EL (cell line): ENCODE results near the gene TMPRSS7.
"Not testable (repeated sequence)": the region's sequence is repeated elsewhere in the genome, so short reads cannot be mapped to it uniquely, and the experiment has no call there.

Experiments used
- DNase-seq: peaks from one replicate; pipeline ENCODE4 v3.0.0-alpha.2; 2016

Gene TMPRSS7

DNA sequence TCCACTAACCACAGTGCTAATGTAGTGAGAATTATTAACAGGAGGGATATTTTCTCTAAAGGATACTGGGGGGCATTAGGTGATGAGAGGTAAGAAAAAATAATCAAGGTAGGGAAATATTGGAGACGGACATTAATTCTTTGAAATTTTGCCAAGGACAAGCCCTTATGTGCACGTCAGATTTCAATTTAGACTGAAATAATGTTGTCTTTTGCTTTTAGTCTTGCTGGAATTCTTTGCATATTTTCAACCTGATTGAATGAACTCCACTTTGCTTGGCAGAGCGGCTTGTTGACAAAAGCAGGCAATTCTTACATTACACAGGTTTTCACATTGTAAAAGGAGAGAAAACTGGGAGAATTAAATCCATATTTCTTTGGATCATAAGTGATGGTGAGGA, 26.6 kb downstream of the TMPRSS7 start:
- DNase-seq = peak; percentile 74

DNA sequence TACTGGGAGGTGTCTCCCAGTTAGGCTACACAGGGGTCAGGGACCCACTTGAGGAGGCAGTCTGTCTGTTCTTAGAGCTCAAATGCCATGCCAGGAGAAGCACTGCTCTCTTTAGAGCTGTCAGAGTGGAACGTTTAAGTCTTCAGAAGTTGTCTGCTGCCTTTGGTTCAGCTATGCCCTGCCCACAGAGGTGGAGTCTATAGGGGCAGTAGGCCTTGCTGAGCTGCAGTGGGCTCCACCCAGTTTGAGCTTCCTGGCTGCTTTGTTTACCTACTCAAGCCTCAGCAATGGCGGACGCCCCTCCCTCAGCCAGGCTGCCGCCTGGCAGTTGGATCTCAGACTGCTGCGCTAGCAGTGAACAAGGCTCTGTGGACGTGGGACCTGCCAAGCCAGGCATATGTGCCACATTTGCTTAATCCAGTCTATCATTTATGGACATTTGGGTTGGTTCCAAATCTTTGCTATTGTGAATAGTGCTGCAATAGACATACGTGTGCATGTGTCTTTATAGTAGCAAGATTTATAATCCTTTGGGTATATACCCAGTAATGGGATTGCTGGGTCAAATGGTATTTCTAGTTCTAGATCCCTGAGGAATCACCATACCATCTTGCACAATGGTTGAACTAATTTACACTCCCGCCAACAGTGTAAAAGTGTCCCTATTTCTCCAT, 38.0 kb downstream of the TMPRSS7 start:
- not testable (repeated sequence) for DNase-seq

DNA sequence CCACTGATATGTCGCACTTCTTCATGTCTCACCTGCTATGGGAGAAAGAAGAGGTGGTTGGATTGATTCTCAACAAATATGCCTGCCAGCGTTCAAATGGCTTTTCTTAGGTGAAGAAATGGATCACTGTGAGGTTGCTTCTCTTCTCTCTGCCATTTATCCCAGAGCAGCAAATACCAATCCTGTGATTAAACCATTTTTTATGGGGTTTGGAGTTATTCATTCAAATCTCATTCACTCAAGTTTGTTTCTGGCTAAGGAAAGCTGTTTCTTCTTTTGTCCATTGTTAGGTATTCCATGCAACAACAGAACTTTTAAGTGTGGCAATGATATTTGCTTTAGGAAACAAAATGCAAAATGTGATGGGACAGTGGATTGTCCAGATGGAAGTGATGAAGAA, 39.5 kb downstream of the TMPRSS7 start:
- DNase-seq = peak; percentile 62

DNA sequence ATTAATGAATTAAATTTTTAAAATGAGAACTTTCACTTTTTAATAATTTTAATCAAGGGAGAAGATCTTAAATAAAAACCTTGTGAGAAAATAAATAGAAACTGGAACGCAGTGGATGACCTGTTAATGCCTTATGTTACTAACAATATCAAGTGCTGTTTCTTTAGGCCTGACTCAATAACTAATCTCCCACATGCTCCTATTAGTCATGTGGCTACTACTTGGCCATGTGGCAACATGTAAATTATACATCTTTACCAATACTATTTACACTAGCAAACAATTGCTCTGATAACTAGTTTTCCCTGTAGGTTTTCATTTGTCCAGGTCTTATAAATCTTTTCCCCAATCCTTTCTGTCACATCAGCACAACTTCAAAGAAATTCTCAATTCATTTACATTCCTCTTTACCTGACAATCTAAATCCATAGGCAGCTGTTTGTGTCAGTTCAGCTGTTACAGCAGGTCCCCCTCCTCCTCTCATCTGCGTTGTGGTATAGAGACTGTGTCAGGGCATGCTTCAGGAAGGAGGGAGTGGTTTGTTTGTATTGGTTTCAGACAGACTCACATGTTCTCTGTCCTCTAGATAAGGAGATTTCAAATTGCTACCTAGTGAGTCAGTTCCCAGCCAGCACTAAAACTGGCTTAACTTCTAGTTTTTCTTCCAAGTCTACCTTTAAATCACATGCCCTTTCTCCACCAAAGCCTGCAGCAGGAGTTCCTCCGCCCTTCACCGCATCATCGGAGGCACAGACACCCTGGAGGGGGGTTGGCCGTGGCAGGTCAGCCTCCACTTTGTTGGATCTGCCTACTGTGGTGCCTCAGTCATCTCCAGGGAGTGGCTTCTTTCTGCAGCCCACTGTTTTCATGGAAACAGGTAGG, 40.3 kb downstream of the TMPRSS7 start:
- DNase-seq = peak; percentile 93

DNA sequence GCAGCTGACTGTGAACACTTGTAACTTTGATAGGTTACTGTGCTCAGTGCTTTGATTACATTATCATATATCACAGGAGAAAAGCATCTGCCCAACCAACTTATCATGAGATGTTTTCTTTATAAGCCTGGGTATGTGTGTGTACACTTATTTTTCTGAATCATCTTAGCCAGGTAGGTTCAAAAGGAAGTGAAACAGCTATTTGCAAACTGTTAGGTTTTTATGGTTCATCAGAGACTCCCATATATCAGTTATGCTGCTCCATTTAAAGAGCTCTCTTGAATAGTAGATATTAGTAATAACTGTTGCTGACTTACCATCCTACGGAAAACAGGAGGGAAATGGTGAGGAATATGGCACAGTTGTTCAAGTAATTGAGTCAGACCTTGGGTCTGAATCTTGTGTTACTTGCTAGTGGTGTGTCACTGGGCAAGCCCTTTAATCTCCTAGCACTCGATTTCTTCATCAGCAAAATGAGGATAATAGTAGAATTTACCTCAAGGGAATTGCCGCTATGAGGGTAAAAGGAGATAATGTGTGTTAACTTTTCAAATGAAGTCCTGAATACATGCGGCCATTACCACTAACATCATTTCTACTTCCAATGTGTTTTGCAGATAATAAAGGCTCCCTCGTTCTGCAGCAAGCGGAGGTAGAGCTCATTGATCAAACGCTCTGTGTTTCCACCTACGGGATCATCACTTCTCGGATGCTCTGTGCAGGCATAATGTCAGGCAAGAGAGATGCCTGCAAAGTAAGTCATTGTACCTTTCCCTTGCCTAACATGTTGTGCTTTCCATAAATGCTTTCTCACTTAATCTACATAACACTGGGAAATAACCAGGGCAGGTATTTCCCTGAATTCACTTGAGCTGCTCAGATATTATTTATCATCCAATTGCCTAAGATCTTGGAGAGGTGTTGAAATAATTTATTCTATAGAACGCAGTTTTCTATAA, 43.9 kb downstream of the TMPRSS7 start:
- DNase-seq = no peak

DNA sequence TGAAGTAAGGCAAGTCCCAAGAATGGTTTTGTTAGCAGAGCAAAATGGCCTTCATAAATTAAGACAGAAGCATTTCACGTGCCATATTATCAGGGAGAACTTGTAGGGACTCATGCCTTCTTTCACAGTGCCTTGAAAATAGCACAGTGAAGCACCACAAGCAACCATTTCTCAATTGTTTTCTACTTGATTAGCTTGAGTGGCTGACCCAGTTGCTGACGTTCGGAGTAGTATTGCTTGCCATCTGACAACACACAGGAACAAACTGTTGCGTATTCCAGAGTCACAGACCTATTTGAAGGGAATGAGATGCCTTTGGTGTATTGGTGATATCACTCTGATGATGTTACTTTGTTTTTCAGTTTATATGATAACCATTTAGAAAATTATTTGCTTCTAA, 48.7 kb downstream of the TMPRSS7 start:
- no peak for DNase-seq

DNA sequence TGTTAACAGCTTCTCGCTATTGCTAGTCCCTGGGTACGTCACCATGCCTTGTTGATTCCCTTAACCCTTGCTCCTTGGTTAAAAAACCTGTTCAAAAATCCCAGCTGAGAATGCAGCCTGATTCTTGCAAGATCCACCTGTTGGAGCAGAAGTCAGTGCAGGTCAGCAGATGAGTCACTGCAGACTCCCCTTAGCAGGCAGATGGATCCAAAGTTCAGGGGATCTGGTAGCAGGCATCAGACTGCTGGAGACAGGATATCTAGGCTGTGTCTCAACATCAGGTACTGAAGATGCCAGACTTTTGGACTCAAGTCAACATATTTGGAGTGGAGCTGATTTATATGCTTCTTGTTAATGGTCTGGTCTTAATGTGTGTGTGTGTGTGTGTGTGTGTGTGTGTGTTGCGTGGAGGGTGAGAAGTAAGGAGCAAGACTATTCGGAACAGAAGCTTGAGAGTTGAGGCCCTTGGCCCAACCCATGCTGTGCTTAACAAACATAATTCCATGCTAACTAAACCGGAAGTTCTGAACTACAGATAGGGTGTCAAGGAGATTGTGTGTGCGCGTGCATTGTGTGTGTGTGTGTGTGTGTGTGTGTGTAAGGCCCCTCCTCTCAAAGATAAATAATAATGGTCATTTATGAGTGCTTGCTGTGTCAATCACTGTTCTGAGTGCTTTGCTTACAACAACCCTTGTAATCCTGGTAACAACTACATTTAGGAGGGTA, 50.6 kb downstream of the TMPRSS7 start:
- no peak for DNase-seq

DNA sequence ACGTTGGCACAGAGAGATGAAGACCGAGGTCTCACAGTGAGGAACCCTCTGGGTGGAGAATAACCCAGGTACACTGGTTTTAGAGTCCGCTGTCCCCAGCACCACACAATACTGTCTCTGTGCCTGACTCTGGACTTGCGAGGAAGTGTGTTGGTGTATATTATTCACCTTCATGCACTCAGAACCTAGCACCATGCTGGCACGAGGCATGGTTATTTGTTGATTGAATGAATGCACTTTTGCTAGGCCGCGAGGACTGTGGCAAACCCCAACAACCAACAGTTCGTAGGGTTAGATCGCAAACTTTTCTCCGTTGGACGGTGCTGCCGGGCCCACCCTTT, 51.2 kb downstream of the TMPRSS7 start:
- DNase-seq = no peak

DNA sequence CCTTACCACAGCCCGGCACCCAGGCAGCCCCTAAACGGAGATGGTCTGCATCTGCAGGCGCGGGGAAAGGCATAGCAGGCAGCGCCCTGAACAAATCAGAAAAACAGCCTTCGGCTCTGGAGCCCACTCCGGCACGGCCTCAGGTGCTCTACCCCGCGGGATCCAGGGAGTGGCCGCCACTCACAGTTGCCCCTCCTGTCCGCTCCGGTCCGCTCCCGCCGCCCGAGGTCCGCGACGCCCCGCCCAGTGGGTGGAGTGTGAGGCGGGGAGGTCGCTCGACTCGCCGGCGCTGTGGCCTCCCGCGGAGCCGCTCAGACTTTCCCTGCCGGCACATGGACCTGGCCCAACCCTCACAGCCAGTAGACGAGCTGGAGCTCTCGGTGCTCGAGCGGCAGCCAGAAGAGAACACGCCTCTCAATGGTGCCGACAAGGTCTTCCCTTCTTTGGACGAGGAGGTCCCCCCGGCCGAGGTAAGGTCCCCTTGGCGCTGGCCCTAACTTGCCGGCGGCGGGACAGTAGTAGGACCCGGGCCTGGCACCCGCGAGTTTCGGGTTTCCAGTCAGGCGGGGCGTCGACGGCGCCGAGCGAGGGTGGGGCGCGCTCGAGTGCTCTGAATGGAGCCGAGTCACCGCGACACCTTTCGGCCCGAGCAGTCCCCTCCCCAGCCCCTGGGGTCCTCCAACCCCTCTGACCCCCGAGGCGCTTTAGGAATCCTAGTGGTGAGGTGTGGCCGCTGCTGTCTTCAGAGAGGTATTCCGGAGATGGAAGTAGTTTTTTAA, 51.7 kb downstream of the TMPRSS7 start, which contains the start of gene C3orf52:
C3orf52 (plus strand) TSS at position 314 of the 779 bp plus-strand sequence; CDS start at position 333, 19 bp downstream.
- peak; percentile 89 for DNase-seq

DNA sequence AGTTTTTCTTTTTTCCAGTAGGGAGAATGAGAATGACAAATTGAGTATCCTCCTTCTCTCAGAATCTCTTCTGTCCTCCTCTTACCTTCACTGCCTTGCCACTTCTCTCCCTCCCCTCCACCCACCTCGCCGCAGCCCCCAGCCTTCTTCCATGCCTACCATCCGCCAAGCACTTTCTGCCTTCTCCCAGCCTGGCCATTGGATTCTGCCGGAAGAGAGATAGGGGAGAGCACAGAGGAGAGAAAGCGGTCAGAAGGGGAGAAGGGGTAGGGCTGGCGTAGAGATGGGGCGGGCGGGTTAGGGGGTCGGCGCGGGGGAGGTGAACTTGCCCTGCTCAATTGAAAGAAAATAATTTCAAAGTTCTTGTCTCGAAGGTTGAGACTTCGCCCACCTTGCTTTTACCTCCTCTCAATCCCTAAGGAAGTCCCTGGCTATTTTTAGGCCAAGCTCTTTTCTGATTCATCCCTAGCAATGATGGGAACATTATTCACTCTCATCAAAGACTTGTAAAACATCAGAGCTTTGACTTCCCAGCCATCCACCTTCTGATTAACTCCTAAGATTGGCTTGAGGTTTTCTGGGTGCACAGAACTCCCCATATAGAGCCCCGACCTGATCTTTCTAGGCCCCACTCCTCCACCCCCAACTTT, 52.5 kb downstream of the TMPRSS7 start:
- peak; percentile 53 for DNase-seq

DNA sequence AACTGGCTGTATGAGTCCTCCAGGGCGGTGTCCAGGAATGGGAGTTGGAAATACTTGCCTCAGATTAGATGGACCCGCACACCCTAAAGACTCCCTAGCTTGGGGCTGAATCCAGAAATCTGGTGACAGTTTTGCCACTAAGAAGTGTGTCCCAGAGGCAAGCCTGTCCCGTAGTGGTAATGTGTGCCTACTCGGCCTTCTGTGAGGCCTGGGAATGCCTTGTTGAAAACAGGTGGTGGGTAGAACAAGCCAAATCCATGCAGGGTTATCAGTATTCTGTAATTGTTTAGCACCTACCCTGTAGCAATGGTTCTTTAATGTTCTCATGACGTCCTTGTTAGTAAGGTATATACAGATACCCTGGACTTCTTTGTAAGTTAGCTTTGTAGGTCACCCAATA, 53.2 kb downstream of the TMPRSS7 start:
- no peak for DNase-seq

DNA sequence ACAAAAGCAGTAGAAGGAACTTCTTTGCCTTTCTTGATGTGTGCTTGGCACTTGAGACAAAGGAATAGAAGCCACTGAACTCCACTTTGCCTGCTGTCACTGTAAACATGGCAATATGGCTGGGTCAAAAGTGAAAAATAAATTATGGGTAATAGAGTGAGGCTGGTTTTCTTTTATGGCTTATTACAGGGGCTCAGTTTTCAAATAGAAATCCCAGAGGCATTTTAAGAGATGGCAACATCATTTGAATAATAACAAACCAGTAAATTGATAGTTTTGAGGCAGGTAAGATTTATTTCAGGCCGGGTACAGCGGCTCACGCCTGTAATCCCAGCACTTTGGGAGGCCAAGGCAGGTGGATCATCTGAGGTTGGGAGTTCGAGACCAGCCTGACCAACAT, 54.4 kb downstream of the TMPRSS7 start:
- DNase-seq = no peak

DNA sequence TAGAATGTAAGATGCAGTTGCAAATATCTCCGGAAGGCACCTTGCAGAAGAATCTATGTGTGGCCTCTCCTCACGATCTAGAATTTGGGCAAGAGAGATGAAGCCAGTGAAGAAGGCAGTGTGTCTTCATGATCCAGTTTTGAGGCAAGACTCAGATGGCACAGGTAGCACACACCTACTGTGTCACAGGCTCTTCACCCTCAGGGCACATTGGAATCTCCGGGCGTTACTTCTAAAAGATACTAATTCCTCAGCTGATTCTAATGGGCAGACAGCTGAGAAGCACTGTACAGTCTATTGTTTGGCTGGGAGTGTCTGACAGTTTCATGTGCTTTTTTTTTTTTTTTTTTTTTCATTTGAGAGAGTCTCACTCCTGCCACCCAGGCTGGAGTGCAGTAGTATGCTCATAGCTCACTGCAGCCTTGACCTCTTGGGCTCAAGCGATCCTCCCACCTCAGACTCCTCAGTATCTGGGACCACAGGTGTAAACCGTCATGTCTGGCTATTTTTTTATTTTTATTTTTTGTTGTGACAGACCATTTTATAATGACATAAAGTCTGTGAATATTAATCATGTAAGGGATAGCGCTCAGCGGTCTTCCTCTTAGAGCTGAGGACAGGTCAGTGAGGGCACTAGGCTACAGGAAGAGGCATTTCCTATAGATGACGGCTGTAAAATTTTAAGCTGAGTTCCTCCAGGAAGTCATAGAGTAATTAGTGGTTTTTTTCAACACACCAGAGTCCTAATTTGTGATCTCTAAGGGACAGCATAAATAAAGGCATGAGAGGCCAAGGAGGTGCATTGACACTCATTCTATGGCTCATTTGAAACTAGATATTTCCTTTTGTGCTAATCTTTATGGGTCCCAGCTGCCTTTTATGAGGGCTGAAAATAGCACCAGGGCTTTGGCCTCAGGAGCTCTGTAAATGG, 55.7 kb downstream of the TMPRSS7 start:
- DNase-seq = no peak

DNA sequence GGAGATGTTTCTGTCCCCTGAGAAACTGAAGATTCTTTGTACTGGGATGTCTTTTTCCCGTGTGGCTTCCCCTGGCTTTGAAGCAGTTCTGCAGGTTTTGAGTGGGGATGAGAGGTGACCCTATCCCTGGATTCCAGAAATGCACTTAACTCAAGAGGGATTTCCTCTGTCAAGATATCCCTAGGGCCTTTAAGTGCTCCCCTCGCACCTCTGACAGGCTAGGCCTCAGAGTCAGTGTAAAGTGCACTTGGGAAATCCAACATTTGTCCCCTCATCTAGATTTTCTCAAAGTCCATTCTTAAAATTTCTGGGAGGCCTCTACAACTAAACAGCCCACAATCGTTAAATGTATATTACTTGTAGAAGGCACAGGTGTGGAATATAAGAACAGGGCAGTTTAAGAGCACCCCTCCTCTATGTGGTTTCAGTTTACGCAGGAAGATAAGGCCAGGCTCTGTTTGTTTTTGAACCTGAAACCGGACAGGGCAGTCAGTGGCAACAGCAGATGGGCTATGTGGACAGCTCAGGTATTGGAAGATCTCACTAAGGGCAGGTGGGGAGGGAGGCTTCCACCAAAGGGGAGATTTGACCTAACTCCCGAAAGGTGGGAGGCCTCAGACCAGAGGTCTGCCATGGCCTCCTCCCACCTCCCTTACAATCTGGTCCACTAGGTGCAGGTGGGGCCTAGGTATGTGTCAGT, 56.5 kb downstream of the TMPRSS7 start:
- no peak for DNase-seq

DNA sequence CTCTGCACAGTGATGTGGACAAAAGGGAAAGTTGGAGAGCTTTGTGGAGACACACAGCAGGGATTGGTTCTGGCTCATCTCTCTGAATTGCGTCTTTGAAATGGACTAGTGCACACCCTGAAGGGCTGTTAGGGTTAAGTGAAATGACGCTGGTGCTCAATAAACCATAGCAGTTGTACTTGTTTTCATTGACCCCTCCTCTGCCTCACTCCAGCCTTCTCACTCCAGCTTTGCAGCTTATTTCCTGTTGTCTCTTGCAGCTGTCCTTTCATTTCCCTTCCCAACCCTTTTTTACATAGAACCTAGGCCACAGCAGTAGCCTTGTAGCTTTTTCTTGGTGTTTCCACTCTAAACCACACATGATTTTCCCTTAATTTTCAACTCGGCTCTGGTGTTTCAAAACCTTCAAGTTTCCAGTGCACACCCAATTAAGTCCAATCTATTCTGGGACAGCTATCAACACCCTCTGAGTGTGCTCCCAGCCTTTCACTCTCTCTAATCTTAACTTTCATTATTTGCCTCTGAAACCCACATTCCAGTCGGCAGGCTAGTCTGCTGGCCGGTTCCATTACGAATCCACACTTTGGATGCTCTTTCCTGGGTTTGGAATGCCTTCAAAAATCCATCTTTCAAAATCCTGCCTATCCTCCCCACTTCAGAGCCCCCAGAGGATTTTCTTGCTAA, 58.1 kb downstream of the TMPRSS7 start:
- peak; percentile 42 for DNase-seq

DNA sequence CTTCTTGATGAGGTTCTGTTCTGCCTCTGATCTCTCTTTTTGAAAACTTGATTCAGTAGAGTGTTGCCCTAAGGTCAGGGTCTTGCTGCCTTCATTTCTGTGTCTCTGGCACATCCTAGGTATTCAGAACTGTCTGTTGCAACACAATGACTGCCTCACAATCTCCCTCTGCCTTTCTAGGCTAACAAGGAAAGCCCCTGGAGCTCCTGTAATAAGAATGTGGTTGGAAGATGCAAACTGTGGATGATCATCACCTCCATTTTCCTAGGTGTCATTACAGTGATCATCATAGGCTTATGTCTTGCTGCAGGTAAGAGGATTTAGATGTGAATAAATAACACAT, 58.6 kb downstream of the TMPRSS7 start:
- no peak for DNase-seq

DNA sequence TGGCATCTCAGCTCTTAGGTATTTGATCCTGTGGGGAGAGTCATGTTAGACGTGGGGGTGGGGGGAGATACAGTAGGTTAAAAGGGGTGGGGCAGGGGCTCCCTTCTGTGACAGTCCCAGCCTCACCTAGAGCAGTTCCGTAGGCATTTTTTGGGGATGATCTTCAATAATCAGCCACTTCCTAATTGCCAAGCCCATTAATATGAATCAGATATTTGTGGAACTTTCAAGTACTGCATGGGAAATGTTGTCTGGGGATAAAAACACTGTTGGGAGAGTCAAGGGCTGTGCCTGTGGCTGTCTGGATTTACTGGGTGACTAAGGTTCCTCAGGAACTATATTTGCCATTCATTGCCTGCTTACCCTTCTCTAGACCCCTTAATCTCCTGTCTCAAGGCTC, 61.2 kb downstream of the TMPRSS7 start:
- no peak for DNase-seq

DNA sequence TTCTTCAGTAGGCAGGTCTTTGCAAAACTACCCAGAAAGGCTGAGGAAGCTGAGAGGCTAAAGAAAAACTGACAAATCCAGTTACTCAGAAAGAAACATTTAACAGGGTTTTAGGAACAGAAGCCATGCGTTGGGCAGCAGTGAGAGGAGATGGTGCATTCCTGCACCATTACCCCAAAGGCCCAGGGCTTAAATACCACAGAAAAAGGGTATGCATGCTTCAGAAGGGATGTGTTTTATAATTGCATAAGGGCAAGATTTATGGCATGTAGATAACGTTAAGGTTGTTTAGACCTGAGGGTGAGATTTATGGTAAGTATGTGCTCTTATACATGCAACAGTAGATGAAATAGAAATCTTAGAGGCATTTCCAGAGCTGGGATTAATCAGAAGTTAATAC, 61.6 kb downstream of the TMPRSS7 start:
- DNase-seq = peak; percentile 77

DNA sequence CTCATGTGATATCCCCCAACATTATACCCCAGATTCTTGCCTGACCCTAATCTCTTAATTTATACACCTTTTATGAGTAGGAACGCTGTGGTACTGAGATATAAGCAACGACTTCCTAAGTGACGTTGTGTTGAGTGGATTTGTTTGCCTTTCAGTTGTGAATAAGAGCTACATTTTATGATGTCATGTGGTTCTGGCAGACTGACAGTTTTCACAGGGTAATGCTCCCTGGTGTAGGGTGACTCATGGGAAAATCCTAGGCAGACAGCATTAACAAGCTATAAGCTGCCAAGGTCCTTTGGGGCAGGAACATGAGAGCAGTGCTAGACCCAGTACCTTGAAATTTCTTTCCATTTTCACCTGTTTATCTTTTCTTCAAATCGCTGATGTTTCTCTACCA, 62.8 kb downstream of the TMPRSS7 start:
- DNase-seq = peak; percentile 100
